Measurements from ENCODE around the gene CD5L.

CD5L gene

DNA sequence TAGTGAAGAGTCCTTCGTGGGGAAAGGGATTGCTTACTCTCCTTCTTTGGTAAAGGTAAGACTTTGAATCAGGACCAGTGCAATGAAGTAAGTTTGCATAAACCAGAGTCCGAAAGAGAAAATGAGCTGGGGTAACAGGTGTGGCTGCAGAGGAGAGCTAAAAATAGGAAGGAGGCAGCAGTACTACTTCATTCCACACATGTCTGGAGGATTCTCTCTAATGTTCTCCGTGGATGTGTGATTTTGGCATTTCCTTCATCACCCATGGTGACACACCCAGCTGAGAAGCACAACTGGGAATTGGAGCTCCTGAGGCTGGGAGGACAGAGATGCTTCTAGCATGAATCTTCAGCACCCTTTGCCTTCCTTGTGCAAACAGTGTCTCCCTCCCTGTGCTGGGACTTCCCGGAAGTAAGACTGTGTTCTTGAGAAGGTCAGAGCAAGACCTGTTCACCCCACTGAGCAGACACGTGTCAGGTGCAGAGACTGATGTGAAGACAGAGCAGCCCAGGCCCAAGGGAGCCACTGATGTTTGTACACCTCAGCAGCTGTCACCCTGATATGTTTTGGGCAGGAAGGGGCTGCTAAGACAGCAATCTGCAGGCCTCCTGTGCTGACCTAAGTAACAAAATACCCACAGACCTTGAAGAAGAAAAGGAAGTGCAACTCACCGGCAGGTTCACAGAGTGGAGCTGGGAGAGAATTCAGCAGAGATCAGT, 35.0 kb downstream of the CD5L start:
- Mint-ChIP-seq H3K4me1 (no peaks in the 10 kb centered on the region), H3K27ac (no peak overlapping the region), H3K36me3 (ENCODE audit: low read depth) (no peaks in the 10 kb centered on the region), H3K27me3 (ENCODE audit: low read depth, poor library complexity) (peaks cover 24% of the 10 kb centered on the region), H3K4me3 (no peak overlapping the region), H3K9me3 (no peaks in the 10 kb centered on the region)
- DNase-seq: no peak
- TF ChIP-seq, protein P1, sequence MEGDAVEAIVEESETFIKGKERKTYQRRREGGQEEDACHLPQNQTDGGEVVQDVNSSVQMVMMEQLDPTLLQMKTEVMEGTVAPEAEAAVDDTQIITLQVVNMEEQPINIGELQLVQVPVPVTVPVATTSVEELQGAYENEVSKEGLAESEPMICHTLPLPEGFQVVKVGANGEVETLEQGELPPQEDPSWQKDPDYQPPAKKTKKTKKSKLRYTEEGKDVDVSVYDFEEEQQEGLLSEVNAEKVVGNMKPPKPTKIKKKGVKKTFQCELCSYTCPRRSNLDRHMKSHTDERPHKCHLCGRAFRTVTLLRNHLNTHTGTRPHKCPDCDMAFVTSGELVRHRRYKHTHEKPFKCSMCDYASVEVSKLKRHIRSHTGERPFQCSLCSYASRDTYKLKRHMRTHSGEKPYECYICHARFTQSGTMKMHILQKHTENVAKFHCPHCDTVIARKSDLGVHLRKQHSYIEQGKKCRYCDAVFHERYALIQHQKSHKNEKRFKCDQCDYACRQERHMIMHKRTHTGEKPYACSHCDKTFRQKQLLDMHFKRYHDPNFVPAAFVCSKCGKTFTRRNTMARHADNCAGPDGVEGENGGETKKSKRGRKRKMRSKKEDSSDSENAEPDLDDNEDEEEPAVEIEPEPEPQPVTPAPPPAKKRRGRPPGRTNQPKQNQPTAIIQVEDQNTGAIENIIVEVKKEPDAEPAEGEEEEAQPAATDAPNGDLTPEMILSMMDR (IDR thresholded peaks at IDR 0.05): no peak

DNA sequence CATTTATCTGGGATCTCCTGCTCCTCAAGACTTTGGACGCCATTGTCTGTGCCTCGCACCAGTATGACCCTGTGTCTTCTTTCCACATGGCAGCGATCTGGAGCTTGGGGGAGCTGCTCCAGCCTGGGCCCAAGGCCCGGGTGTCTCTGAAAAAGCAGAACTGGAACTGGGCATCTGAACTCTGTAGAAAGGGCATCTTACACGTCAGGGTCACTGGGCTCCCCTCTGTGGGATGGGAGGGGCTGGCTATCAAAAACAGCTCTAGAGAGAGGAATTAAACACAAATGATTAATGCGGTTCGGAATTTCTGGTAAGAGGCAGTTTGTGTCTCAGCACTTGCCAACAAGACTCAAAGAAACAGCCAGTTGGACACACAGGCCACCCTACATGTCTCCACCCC, 37.8 kb downstream of the CD5L start:
- TF ChIP-seq, protein P1 (IDR thresholded peaks at IDR 0.05): no peak
- Mint-ChIP-seq H3K4me3 (no peak overlapping the region), H3K27ac (no peak overlapping the region), H3K36me3 (ENCODE audit: low read depth) (no peaks in the 10 kb centered on the region), H3K9me3 (no peaks in the 10 kb centered on the region), H3K27me3 (ENCODE audit: low read depth, poor library complexity) (peaks cover 27% of the 10 kb centered on the region), H3K4me1 (no peaks in the 10 kb centered on the region)
- DNase-seq: no peak

DNA sequence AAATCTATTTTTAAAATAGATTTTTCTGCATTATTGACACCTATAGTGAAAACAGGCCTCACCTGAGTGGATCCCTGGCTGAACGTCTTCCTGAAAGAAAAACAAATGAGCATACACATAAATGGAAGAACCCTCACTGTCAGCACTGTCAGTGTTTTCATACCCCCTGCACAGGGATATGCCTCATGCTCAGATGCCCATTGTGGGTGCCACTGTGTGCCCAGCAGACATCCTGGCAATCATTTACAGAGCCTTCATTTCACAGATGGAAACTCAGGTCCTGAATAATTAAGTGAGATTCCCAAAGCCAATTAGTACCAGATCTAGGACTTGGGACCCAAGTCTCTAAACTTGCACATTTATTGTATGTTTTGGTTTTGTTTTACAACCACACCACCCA, 41.6 kb downstream of the CD5L start:
- no peaks in the 10 kb centered on the region for H3K4me1 Mint-ChIP-seq

DNA sequence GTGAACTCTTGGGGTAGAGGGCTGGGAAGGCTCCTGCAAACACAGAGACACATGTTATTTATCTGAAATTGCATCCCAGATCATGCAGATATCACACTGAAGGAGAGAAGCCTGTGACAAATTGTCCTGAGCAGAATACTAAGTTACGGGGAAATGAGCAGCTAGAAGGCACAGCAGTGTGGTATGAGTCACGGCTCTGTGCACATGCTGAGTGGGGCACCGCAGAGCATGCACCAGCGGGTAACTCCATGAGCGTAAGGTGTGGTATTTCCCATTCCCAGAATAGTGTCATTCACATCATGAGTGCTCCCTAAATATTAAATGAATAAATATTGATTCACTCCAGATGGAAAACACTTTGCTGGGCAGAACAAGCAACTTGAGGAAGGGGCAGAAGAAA, 43.4 kb downstream of the CD5L start:
- Mint-ChIP-seq H3K4me3 (no peak overlapping the region), H3K36me3 (ENCODE audit: low read depth) (no peaks in the 10 kb centered on the region), H3K27ac (no peak overlapping the region), H3K4me1 (no peaks in the 10 kb centered on the region), H3K27me3 (ENCODE audit: low read depth, poor library complexity) (peaks cover 10% of the 10 kb centered on the region), H3K9me3 (peaks cover 11% of the 10 kb centered on the region)
- DNase-seq: no peak
- TF ChIP-seq, protein P1 (IDR thresholded peaks at IDR 0.05): no peak

More for the DNA sequence above, 41.6 kb downstream of the CD5L start:
- Mint-ChIP-seq H3K9me3 (no peaks in the 10 kb centered on the region), H3K27ac (no peak overlapping the region), H3K36me3 (ENCODE audit: low read depth) (no peaks in the 10 kb centered on the region), H3K27me3 (ENCODE audit: low read depth, poor library complexity) (peaks cover 8% of the 10 kb centered on the region), H3K4me3 (no peak overlapping the region)
- TF ChIP-seq, protein P1 (IDR thresholded peaks at IDR 0.05): no peak
- no peak for DNase-seq

DNA sequence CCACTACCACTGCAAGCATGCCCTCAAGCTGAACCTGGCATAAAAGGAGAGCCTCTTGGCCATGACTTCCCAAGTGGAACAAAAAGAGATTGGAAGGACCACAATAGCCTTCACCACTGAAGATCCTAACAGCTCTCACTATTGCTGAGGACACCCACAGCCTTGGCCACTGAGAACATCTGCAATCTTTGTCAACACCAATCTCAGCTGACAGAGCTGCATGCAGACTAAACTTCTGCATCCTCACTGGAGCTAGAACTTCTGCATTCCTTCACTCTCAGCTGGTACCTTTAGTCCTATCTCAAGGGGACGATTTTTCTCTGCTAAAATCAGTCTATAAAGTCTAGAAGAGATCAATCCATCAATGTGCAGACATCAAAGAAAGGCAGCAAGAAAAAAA, 56.4 kb downstream of the CD5L start:
- TF ChIP-seq, protein P1 (IDR thresholded peaks at IDR 0.05): no peak
- no peaks in the 10 kb centered on the region for H3K36me3 Mint-ChIP-seq (ENCODE audit: low read depth)
- no peak overlapping the region for H3K27ac Mint-ChIP-seq
- H3K27me3 Mint-ChIP-seq (ENCODE audit: low read depth, poor library complexity): peaks cover 10% of the 10 kb centered on the region
- DNase-seq: no peak
- H3K4me1 Mint-ChIP-seq: no peaks in the 10 kb centered on the region
- H3K4me3 Mint-ChIP-seq: no peak overlapping the region
- no peaks in the 10 kb centered on the region for H3K9me3 Mint-ChIP-seq

DNA sequence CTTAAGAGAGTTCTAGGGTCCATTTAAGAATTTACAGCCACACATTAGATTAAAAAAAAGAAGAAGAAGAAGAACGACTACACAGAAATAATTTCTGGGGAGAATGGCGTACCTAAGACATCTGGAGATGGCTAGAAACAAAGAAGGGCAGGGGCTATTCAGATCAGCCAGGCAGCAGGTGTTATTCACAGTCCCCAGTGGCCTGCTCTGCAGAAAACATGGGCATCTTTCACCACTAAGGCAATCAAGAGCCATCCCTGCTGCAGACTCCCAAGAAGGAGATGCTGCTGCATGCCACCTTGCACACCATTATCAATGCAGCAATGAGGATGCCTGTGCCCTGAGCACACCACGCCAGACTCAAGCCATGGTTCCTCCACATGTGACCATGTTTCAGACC, 56.8 kb downstream of the CD5L start:
- DNase-seq: no peak
- Mint-ChIP-seq H3K27ac (no peak overlapping the region), H3K9me3 (no peaks in the 10 kb centered on the region), H3K4me1 (no peaks in the 10 kb centered on the region), H3K4me3 (no peak overlapping the region), H3K27me3 (ENCODE audit: low read depth, poor library complexity) (peaks cover 10% of the 10 kb centered on the region), H3K36me3 (ENCODE audit: low read depth) (no peaks in the 10 kb centered on the region)
- TF ChIP-seq, protein P1 (IDR thresholded peaks at IDR 0.05): no peak

Data from nephron progenitor cell (in vitro differentiated cells).